CD14-positive monocyte (primary cell): ENCODE data around the gene TRMT5. TPM values are rescaled to one million over a fixed set of nuclear protein-coding genes. Genes with fewer than 3 reads are reported as not detected.

ENCODE experiments used
- DNase-seq, 3 donors: peaks; one replicate each; pipeline ENCODE4 v3.0.0-alpha.2; 2011 to 2022
- H2AFZ ChIP-seq: 2 replicates; pipeline ENCODE4 v1.6.0; 2012; ENCODE audit warnings: mild to moderate bottlenecking, low read depth, low read length, inconsistent platforms; ENCODE audit not compliant: insufficient read depth, poor library complexity, severe bottlenecking
- H3K27ac ChIP-seq, 2 donors: 1 replicate in 1 of 2; 2 replicates in 1 of 2; pipeline ENCODE4 v1.5.1; 2012 to 2013; ENCODE audit warnings: low read length in 2 of 2, control low read depth in 1 of 2, inconsistent platforms in 1 of 2, low read depth in 1 of 2, mild to moderate bottlenecking in 1 of 2
- H3K27me3 ChIP-seq, 2 donors: one replicate each; pipeline versions ENCODE4 v1.6.0 to v1.6.1; 2011 to 2013; ENCODE audit warnings: low read length in 2 of 2; ENCODE audit not compliant: control insufficient read depth in 2 of 2, insufficient read depth in 2 of 2
- H3K36me3 ChIP-seq, 2 donors: replicated peaks in 1 of 2; 1 replicate in 1 of 2; 2 replicates in 1 of 2; pipeline versions ENCODE4 v1.5.1 to v1.6.1; 2012 to 2013; ENCODE audit warnings: low read length in 2 of 2, control low read depth in 1 of 2, inconsistent platforms in 1 of 2, mild to moderate bottlenecking in 1 of 2; ENCODE audit not compliant: insufficient read depth in 2 of 2, control insufficient read depth in 1 of 2
- H3K4me1 ChIP-seq, 2 donors: 1 replicate in 1 of 2; 2 replicates in 1 of 2; pipeline versions ENCODE4 v1.5.1 to v1.6.1; 2012 to 2013; ENCODE audit warnings: low read length in 2 of 2, control low read depth in 1 of 2, inconsistent platforms in 1 of 2, mild to moderate bottlenecking in 1 of 2, moderate library complexity in 1 of 2; ENCODE audit not compliant: insufficient read depth in 2 of 2, control insufficient read depth in 1 of 2
- H3K4me2 ChIP-seq: replicated peaks from 2 replicates; pipeline ENCODE3; 2012; ENCODE audit warnings: low read length, moderate library complexity, mild to moderate bottlenecking; ENCODE audit not compliant: poor library complexity, severe bottlenecking; ENCODE audit errors: extremely low read depth
- H3K4me3 ChIP-seq, 3 experiments: fragments of 200-600 bp in 1 of 3; sonication (generic) in 1 of 3; replicated peaks in 1 of 3; 1 replicate in 2 of 3; 2 replicates in 1 of 3; pipeline ENCODE4 v1.5.1; 2011 to 2013; ENCODE audit warnings: low read length in 3 of 3, mild to moderate bottlenecking in 3 of 3, control low read depth in 2 of 3, low read depth in 2 of 3, inconsistent platforms in 1 of 3, moderate library complexity in 1 of 3
- H3K79me2 ChIP-seq: 2 replicates; pipeline ENCODE4 v1.6.0; 2012; ENCODE audit warnings: mild to moderate bottlenecking, control low read depth, inconsistent platforms, low read length, moderate library complexity; ENCODE audit not compliant: insufficient read depth
- H3K9ac ChIP-seq: 2 replicates; pipeline ENCODE4 v1.6.0; 2017; ENCODE audit warnings: low read length, mild to moderate bottlenecking; ENCODE audit not compliant: insufficient read depth, poor library complexity, severe bottlenecking
- H3K9me3 ChIP-seq, 2 donors: replicated peaks in 1 of 2; 1 replicate in 1 of 2; 2 replicates in 1 of 2; pipeline versions ENCODE4 v1.5.1 to v1.6.1; 2012 to 2013; ENCODE audit warnings: low read length in 2 of 2, control low read depth in 1 of 2; ENCODE audit not compliant: control insufficient read depth in 1 of 2, insufficient read depth in 1 of 2
- H4K20me1 ChIP-seq: 2 replicates; pipeline ENCODE4 v1.6.0; 2012; ENCODE audit warnings: mild to moderate bottlenecking, low read length, control low read depth, moderate library complexity; ENCODE audit not compliant: insufficient read depth
- H3K27ac Mint-ChIP-seq, 7 donors: one replicate each; pipeline ENCODE4 v1.8.0; 2020; ENCODE audit warnings: mild to moderate bottlenecking in 7 of 7, mixed read lengths in 7 of 7, moderate library complexity in 6 of 7, inconsistent platforms in 2 of 7
- H3K27me3 Mint-ChIP-seq, 3 donors: one replicate each; pipeline ENCODE4 v1.8.0; 2021 to 2022; ENCODE audit warnings: low read depth in 3 of 3, mild to moderate bottlenecking in 3 of 3, mixed read lengths in 3 of 3, moderate library complexity in 3 of 3, inconsistent platforms in 1 of 3
- H3K36me3 Mint-ChIP-seq, 2 donors: one replicate each; pipeline ENCODE4 v1.8.0; 2020; ENCODE audit warnings: mixed read lengths in 2 of 2, inconsistent platforms in 1 of 2, mild to moderate bottlenecking in 1 of 2
- H3K4me1 Mint-ChIP-seq: one replicate; pipeline ENCODE4 v1.8.0; 2020; ENCODE audit warnings: mild to moderate bottlenecking, mixed read lengths
- H3K4me3 Mint-ChIP-seq, 2 donors: one replicate each; pipeline ENCODE4 v1.8.0; 2020; ENCODE audit warnings: mild to moderate bottlenecking in 2 of 2, mixed read lengths in 2 of 2, moderate library complexity in 1 of 2
- H3K9me3 Mint-ChIP-seq, 7 donors: one replicate each; pipeline ENCODE4 v1.8.0; 2020 to 2022; ENCODE audit warnings: mixed read lengths in 7 of 7, mild to moderate bottlenecking in 6 of 7, moderate library complexity in 6 of 7, inconsistent platforms in 2 of 7
- WGBS: methylation state at CpG from one replicate; pipeline ENCODE4 v1.1.5; 2013; ENCODE audit warnings: missing lambda C conversion rate; ENCODE audit not compliant: insufficient coverage; 5-methylcytosine and 5-hydroxymethylcytosine counted together
- intact Hi-C, 2 donors: fragments of 100-400 bp; cut with micrococcal nuclease; formaldehyde crosslinking; loops; one replicate each; pipeline versions ENCODE4 v1.15.0 to v1.15.1; 2023
- polyA plus RNA-seq, 3 donors: library from polyadenylated mRNA; depleted of rRNA in 1 of 3; unstranded in 2 of 3; stranded (reverse) in 1 of 3; fragments of 300-500 nt in 2 of 3; fragments of >200 nt in 1 of 3; fragmentation: Illumina TruSeq in 2 of 3; gene quantifications; 1 replicate in 2 of 3; 2 replicates in 1 of 3; pipeline ENCODE4 v1.2.3, GENCODE V29; 2012 to 2021
- TF ChIP-seq, protein P1 (sequence below): fragments of 200-600 bp; IDR thresholded peaks from one replicate; pipeline ENCODE4 v1.8.0; 2022; ENCODE audit warnings: antibody characterized with exemption, mild to moderate bottlenecking

TRMT5 gene
- polyA plus RNA-seq, 3 donors = 0.89 to 2.8 (median 1.9) TPM

DNA sequence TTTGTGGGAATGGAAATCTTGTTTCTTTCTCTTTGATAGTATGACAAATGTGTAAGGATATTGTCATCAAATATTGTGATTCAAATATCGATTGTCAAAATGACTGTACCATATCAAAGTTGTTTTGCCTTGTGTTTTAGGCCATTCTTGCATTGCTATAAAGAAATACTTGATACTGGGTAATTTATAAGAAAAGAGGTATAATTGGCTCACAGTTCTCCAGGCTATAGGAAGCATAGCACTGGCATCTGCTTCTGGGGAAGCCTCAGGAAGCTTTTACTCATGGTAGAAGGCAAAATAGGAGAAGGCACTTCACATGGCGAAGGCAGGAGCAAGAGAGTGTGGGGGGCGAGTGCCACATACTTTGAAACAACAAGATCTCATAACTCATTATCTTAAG, 7.8 kb downstream of the TRMT5 start:
- no peak overlapping the region for H3K9ac ChIP-seq
- H3K36me3 ChIP-seq = peaks cover 0 to 32% of the 10 kb centered on the region in 2 donors
- H2AFZ ChIP-seq = no peak overlapping the region
- H3K4me1 ChIP-seq = peaks cover 0 to 13% of the 10 kb centered on the region in 2 donors
- no peak overlapping the region for H3K4me2 ChIP-seq
- TF ChIP-seq, protein P1, sequence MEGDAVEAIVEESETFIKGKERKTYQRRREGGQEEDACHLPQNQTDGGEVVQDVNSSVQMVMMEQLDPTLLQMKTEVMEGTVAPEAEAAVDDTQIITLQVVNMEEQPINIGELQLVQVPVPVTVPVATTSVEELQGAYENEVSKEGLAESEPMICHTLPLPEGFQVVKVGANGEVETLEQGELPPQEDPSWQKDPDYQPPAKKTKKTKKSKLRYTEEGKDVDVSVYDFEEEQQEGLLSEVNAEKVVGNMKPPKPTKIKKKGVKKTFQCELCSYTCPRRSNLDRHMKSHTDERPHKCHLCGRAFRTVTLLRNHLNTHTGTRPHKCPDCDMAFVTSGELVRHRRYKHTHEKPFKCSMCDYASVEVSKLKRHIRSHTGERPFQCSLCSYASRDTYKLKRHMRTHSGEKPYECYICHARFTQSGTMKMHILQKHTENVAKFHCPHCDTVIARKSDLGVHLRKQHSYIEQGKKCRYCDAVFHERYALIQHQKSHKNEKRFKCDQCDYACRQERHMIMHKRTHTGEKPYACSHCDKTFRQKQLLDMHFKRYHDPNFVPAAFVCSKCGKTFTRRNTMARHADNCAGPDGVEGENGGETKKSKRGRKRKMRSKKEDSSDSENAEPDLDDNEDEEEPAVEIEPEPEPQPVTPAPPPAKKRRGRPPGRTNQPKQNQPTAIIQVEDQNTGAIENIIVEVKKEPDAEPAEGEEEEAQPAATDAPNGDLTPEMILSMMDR = no peak
- Mint-ChIP-seq H3K36me3 (peaks cover 24 to 27% of the 10 kb centered on the region in 2 donors), H3K9me3 (no peaks in the 10 kb centered on the region), H3K4me1 (peaks cover 9% of the 10 kb centered on the region), H3K27ac (peak overlapping the region in 2 of 7 donors; percentile 0 to 69), H3K27me3 (no peaks in the 10 kb centered on the region), H3K4me3 (no peak overlapping the region)
- no peaks in the 10 kb centered on the region for H3K9me3 ChIP-seq
- no peaks in the 10 kb centered on the region for H4K20me1 ChIP-seq
- intact Hi-C loops = no loop called here
- H3K27ac ChIP-seq = no peak overlapping the region
- no peak overlapping the region for H3K4me3 ChIP-seq
- H3K79me2 ChIP-seq = no peaks in the 10 kb centered on the region
- no peak for DNase-seq
- WGBS = no CpG with 5 or more reads among the region's 3 CpGs
- no peaks in the 10 kb centered on the region for H3K27me3 ChIP-seq

DNA sequence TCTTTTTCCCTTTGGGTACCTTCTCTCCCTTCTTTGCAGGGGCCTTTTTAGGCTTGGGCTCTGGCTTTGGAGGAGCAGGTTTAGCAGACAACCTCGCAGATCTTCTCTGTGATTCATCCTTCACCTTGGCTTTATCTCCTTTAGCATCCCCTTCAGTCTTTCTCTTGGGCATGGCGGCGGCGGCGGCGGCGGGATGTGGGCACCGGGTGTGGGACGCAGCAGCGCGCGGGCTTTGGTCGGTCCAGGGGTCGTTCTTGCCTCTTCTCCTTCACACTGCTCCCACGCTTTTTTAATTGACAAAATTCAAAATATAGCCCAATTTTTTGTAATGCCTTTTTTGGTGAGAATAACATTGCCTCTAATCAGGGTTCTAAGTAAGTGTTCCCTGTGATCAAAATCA, 8.6 kb downstream of the TRMT5 start:
- no peak for DNase-seq
- Mint-ChIP-seq H3K36me3 (peaks cover 22 to 24% of the 10 kb centered on the region in 2 donors), H3K27me3 (no peaks in the 10 kb centered on the region), H3K27ac (peak overlapping the region in 1 of 7 donors; percentile 29), H3K4me3 (no peak overlapping the region), H3K9me3 (no peaks in the 10 kb centered on the region), H3K4me1 (peaks cover 9% of the 10 kb centered on the region)
- H3K9me3 ChIP-seq = no peaks in the 10 kb centered on the region
- H3K79me2 ChIP-seq = no peaks in the 10 kb centered on the region
- H3K27me3 ChIP-seq = no peaks in the 10 kb centered on the region
- H3K4me1 ChIP-seq = peaks cover 0 to 13% of the 10 kb centered on the region in 2 donors
- H3K9ac ChIP-seq = no peak overlapping the region
- no peaks in the 10 kb centered on the region for H4K20me1 ChIP-seq
- H3K36me3 ChIP-seq = peaks cover 0 to 32% of the 10 kb centered on the region in 2 donors
- H3K4me2 ChIP-seq = no peak overlapping the region
- TF ChIP-seq, protein P1 = no peak
- no peak overlapping the region for H2AFZ ChIP-seq
- no peak overlapping the region for H3K4me3 ChIP-seq
- intact Hi-C loops = no loop called here
- 96% methylated on average over 8 of the region's 15 CpGs for WGBS
- H3K27ac ChIP-seq = no peak overlapping the region
